Islet precursor cell (in vitro differentiated cells): ENCODE results near the gene SLAMF1.
"Not testable (repeated sequence)": the region's sequence is repeated elsewhere in the genome, so short reads cannot be mapped to it uniquely, and the experiment has no call there.

Source experiments
- DNase-seq: peaks from one replicate; pipeline ENCODE4 v3.0.0-alpha.2; 2018

SLAMF1 gene, protein sequence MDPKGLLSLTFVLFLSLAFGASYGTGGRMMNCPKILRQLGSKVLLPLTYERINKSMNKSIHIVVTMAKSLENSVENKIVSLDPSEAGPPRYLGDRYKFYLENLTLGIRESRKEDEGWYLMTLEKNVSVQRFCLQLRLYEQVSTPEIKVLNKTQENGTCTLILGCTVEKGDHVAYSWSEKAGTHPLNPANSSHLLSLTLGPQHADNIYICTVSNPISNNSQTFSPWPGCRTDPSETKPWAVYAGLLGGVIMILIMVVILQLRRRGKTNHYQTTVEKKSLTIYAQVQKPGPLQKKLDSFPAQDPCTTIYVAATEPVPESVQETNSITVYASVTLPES

DNA sequence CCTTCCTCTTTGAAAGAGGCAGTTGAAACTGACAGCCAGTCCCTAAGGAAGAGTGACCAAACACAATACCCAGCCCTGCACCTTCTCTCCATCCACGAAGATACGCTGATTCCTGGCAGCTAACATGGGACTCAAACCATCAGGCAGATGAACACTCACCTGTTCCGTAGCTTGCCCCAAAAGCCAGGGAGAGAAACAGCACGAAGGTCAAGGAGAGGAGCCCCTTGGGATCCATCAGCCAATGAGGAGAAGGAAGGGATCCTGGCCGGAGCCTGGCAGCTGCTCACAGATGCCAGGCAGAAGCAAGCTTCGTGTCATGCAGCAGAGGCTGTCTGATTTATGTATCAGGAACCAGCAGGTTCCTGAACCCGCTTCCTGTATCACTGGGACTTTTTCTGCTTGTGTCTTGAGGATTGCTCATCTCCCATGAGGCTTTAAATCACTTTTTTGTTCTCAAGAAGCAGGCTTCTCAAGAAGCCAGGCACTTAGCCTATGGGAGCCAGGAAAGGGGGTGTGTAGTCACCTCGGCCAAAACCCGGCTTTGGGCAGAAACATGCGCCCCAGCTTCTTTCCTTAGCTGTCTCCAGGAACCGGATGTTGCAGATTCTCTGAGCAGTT lies at the start of gene SLAMF1:
TSS of gene SLAMF1 (minus strand) at position 334 of the 618 bp plus-strand sequence. CDS start at position 235, 99 bp downstream.
- no peak for DNase-seq

DNA sequence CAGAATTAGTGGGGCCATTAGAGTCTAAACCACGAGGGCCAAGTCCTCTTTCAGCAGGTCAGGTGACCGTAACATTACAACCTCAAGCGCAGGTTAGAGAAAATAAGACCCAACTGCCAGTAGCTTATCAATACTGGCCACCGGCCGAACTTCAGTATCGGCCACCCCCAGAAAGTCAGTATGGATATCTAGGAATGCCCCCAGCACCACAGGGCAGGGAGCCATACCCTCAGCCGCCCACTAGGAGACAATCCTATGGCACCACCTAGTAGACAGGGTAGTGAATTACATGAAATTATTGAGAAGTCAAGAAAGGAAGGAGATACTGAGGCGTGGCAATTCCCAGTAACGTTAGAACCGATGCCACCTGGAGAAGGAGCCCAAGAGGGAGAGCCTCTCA lies 45.5 kb upstream of the SLAMF1 start:
- not testable (repeated sequence) for DNase-seq

DNA sequence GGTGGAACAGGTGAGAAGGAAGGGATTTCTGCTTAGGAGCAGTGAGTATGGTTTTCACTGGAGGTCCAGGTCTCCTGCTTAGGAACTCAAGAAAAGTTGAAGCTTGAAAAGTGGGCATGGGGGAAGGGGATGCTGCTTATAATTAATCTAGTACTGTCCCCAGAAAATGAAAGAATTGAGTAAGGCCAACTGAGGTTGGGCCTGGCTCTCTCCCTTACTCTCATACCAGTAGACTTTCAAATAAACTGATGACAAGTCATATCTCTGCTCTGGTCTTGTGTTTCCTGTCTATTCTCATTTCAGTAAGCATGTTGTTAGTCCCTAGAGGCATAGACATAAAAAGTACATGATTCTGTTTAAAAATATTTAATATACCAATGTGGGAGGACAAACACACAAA lies 38.4 kb upstream of the SLAMF1 start:
- no peak for DNase-seq

DNA sequence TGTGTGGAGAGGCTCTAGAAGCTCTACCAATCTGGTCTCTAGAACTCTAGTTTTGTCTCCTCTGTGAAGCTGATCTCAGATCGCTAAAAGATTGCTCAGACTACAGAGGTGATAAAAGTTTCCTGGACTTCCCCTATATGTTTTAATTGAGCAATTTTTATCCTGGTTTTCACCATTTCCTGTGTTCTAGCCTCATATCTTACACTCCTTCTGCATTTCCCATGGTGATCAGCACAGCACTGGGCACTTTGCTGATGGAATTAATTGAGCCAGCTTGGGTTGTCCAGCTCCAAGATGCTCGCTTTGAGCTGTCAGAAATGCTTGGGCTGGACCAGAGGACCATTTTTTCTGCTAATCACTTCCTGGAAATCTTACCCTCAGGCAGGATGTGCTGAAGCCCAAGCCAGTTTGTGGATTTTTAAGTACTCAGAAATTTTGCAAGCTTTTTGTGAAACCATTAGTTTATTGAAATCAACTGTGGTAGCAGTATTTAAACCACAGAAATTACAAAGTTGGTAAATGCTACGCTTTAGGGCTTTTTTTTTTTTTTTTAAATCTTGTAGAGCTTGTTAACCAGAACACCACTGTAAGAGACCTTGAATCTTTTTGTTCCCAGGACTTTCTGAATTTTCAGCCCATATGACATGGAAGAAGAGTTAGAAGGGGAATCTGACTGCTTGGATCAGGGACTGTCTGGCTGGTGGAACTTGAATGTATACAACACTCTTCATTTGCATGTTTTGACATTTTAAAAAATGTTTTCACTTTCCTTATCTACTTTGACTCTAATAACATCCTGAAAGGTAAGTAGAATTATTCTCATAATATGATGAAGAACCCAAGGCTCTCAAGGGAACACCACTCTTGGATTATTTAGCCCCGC lies 36.4 kb upstream of the SLAMF1 start:
- no peak for DNase-seq

DNA sequence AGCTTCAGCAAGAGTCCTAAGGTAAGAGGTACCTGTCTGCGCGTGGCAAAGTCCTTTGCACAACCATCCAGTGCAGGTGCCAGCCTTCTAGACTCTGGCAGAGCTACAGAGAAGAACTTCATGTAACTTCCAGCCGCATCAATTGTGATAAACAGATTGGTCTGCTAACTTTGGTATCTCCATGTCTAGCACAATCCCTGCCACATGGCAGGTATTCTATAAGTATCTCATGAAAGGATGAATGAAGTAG lies 35.0 kb upstream of the SLAMF1 start:
- no peak for DNase-seq

DNA sequence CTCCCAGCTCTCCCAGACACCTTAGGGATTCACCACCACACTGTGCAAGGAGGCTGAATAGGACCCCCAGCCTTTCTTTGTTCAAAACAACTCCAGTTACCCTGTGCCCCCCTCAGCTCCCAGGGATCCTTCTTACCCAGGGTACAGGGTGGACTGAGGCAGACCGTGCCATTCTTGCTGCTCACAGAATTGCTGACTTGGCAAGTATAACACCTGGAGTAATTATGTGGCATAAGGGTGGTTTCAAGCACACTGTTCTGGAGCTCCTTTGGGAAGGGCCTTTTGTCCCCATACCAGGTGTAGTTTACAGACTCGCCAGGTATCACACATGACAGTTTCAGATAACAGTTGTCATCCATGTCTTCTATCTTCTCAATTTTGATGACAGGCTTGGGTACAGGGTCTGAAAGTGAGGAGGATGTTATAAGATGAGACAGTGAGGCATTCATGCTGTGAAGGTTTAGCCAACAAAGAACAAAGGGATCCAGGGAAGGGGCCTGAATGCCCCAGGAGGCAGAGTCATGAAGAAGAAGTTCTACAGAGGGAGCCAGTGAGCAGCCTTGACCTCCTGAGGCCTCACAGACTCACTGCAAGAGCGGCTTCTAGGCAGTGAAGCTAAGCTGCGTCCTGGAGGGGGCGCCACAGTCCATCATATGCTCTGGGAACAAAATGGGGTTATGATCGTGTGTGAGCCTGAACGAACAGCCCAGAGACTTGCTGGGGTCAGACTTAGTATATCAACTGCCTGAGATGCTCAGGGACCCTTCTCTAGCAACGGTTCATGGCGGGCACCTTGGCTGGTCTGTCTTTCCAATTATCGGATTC lies 34.4 kb upstream of the SLAMF1 start:
- DNase-seq, result peak; percentile 94

DNA sequence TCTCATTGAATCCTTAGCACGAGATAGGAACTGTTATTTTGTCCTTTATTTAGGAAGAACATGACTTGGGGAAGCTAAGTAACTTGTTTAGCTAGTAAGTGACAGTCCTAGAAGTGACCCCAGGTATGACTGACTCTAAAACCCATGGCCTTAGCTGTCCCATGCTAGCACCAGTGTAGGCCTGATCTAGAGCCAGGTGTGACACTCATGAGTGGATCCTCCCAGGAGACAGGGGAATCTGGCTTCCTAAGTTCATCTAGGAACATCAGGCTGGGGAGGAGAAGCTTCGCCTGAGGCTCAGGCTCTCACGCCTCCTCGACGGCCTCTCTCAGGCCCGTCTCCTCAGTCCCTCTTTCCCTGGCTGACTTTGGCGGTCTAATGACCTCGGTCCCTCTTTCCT lies 33.6 kb upstream of the SLAMF1 start:
- no peak for DNase-seq

DNA sequence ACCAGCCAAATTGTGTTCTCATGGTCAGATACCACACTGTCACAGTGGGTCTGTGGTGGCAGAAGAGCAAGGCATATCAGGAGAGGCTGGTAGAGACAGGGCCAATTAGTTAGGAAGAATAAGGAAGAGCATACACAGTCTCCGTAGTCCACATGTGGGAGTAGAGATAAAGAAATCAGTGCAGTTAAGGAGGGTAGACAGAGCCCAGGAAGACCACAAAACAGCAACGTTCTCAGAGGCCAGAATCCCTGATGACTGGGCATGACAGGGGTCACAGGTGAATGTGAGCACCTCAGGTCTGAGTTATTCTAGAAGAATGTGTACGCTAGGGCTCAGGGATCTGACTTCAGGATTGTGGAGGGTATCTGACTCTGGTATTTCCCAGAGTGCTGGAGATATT lies 33.0 kb upstream of the SLAMF1 start:
- no peak for DNase-seq

DNA sequence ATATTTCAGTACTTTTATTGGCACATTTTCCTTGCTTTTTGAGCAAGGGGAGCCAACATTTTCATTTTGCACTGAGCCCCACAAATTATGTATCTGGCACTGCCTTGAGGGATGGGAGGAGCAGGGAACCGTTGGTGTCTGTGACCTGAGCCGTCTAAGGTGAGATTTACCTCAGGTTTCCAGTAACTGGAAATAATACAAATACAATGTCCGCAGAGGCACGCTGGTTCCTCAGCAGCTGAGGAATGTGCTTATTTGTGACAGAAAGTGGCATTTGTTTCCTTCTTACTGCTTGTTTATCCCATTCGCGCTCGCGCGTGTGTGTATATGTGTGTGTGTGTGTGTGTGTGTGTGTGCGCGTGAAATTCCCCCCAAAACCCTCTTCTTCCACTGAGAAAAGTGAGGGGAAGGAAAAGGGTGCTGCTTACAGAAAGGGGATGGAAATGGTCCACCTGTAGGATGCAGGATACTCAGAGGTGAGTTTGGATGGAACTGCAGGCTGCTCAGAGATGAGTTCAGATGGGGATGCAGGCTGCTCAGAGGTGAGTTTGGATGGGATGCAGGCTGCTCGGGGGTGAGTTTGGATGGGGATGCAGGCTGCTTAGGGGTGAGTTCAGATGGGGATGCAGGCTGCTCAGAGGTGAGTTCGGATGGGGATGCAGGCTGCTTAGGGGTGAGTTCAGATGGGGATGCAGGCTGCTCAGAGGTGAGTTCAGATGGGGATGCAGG lies 30.2 kb upstream of the SLAMF1 start:
- no peak for DNase-seq

DNA sequence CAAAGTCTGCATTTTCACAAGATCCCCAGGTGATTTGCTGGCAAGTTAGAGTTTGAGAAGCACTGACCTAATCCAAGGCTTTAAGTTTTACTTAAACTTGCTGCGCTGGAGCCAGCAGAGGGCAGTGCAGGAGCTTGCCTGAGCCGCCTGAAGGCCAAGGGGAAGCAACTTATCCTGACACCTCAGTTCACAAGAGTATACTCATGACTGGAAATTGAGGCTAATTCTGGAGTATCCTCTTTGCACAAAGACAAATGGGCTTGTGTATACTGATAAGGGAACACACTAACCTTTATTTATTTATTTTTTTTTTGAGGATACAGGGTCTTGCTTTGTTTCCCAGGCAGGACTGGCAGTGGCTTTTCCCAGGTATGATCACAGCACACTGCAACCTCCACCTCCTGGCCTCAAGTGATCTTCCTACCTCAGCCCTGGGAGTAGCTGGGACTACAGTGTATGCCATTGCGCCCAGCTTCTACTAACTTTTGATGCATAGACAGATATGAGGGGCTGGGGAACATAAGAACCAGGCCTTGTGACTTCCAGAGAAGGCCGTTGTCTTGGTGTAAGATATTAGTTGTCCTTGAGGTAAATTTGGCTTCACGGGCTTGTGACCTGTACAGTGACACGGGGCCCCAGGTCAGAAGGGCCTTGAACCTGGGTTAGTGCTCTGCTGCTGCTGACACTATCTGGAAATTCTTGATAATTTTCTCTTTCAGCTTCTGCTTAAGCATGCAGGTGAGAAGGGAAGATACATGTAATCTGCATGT lies 29.0 kb upstream of the SLAMF1 start:
- DNase-seq, result peak; percentile 86

DNA sequence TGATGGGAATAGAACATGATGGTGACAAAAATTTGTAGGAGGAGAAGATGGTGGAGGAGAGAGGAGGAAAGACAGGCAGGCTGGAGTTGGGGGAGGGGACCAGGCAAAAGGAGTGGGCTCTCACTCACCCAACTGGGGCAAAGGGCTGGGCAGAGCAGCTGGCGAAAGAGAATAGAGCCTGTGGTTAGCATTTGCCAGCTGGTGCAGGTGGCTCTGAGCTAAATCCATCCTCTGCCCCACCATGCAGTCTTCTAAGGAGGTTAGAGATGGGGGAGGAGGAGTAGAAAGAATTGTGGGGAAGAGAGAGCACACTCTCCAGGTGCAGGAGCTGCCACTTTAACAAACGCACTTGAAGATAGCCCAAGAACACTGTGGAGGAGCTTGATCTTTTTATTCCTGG lies 27.6 kb upstream of the SLAMF1 start:
- no peak for DNase-seq

DNA sequence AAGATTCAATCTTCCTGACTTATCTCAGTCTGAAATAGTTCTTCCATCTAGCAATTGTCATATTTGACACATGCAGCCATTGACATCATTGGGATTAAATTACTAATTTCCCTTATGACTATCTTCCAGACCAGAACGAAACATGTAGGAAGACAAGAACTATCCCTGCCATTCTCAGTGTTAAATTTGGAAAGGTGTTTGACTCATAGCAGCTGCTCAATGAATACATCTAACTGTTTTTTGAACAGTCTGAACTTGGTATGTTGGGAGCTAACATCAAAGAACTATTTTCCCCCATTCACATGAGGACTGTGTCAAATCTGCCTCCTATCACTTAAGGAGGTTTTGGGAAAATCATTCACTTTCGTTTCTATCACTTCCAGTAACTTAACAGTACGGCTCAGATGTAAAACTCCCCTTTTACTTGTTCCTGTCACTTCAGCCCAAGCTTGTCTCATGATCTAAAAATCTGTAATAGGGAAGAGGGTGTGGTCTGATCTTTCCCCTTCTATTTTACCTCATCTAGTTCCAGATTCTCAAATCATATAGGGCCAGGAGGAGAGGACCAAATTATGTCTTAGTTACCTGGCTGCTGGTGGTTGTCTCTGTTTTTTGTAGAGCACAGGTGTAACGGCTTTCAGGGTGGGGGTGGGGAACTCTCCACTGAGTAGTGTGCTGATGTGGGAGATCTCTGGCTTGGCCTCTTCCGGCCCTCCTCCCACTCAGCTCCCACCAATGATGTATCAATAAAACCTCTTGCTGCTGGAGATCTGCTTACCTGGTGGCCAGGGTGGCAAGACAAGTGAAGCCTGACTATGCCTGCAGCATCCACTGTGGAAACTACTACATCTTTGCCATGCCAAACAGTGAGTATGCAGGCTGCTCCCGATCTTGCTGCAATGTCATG lies 26.2 kb upstream of the SLAMF1 start:
- no peak for DNase-seq

DNA sequence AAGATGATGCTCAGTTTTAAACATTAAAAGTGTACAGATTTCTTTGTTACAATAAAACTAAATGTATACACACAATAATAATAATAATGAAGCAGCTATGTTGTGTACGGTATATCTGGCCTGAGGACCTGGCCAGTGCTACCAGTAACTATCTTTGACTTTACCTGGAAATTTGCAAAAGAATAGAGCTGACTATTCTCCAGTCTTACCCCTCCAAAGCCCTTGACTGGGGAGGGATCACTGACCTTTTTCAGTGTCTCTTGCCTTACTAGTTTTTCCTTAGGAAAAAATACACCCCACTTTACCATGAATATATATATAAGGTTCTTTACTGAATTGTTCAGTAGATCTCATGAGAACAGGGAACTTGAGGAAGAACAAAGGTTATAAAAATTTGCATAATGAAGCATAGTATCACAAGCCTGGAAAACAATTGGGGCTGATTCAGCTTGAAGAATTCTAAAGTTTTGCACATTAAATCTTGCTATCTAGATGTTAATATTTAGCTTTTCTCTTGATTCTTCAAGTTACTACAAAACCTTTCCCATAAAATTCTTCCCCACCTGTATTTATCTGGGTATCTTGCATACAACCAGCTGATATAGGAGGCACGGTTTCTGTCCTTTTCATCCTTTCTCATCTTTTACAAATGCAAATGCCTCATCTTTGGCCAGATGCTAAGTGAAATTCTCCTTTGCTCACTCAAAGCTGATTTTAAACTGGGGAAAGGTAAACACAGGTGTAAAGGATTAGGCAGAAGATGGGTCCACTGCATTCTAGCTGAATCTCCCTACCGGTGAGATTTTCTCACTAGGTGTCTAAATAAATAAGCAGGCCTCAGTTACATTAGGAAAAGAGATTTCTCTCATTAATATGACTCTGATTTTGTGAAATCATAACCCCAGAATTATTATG lies 25.0 kb upstream of the SLAMF1 start:
- no peak for DNase-seq

DNA sequence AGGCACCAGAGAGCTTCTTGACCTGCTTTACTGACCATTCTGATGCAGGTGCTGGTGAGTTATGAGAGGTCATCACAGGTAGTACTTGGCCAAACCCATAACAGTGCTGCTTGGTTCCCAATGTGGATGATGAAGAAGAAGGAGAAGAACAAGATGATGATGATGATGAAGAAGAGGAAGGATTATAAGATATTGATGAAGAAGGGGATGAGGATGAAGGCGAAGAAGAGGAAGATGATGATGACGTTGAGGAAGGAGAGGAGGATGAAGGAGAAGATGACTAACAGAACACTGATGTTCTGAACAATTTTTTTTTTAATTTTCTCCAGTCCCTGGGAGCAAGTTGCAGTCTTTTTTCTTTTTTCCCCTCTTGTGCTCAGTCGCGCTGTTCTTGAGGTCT lies 23.9 kb upstream of the SLAMF1 start:
- DNase-seq, result no peak

DNA sequence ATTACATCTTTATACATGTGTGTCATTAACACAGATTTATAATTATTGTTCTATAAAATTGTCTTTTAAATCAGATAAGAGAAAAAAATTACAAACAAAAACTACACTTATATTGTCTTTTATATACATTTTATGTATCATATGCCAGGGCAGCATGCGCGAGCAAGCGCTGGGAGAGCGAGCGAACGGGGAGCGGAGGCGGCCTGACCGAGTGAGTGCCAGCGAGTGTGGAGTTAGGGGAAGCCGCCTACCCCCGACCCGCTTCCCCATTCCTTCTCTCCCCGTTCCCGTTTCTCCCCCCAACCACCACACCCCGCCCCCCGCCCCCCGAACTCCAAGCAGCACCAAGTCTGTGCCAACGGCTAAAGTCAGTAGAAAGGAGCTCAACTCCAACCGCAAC lies 23.0 kb upstream of the SLAMF1 start:
- no peak for DNase-seq

DNA sequence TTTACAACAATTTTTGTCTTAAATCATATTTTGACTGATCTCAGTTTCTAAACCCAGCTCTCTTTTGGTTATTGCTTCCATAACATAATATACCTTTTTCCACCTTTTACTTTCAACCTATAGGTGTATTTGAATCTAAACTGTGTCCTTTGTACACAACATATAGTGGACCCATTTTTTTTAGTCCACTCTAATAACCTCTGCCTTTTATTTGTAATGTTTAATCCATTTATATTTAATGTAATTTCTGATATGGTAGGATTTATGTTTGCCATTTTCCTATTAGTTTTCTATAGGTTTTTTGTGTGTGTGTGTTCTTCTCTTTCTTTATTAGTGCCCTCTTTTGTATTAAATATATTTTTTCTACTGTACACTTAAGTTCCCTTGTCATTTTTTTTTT lies 22.4 kb upstream of the SLAMF1 start:
- no peak for DNase-seq

DNA sequence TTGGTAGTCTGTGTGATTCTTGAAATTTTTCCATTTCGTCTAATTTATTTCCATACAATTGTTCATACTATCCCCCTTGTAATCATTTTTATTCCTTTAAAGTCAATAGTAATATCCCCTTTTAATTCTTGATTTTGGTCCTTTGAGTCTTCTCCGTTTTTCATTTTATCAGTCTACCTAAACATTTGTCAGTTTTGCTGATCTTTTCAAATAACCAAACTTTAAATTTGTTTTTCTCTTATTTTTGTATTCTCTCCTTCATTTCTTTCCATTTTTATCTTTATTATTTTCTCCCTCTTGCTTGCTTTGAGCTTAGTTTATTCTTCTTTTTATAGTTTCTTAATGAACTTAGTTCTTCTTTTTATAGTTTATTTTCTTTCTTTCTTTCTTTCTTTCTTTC lies 21.1 kb upstream of the SLAMF1 start:
- DNase-seq, result no peak

DNA sequence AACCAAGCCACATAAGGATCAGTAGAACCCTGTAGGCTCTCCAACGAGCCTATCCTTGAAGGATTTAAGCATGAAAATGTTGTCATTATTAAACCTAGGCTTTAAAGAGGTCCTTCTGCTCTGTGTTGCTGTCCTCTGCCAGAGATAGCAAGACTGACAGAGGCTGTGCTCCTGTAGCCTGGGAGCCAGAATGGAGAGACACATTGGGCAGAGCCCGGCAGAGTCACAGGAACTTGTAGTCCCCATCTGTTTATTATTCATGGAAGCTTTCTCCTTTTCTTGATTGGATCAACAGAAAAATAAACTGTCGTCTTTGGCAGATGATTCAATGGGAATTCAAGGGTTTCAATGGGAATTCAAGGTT lies 19.2 kb upstream of the SLAMF1 start:
- no peak for DNase-seq

DNA sequence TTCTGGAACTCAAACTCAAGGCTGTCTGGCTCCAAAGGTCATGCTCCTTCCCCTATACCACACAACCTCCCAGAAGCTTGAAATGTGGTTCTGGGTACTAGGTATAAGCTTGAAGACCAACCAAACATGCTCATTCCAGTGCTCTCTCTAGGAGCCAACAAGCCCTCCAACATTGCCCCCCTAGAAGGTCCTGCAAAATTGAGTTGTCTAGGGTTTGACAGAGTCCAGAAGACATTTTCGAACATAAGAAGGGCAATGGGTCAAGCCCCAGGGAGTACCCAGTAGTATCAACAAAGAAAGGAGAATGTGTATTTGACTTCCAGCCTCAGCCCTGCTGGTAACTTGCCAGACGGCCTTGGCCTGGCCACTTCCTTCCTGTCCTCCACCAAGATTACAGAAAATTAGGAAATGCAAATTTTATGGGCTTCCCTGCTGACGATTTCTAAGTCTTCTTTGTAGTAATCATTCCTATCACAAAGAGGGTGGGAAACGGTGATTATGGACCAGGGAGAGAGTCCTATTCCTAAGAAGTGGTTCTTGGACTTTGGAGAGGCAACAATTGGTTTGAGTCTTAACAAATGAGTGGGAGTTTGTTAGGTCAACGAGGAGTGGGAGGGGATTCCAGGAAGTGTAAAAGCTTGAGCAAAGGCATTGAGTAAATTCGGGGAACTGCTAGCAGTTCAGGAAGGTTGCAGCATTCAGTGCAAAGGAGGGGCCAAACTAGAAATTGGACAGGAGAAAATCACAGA lies 18.7 kb upstream of the SLAMF1 start:
- DNase-seq, result no peak
